ENCODE results near the gene CBR3.
A peak's percentile ranks its signal among the peaks of the same experiment; 100 is the strongest.

Gene CBR3

GRCh38 chr21:36117286-36117741 is 17.6 kb upstream of the CBR3 start:
- no peak for DNase-seq (ENCODE audit: extremely low read depth, low read depth)
- no peak for TF ChIP-seq CTCF (IDR thresholded peaks at IDR 0.05; ENCODE audit: low read depth, low read length, missing control alignments)

GRCh38 chr21:36120304-36120888 is 14.5 kb upstream of the CBR3 start:
- H3K4me3 ChIP-seq (replicated peaks; ENCODE audit: low read depth, low read length): no peak overlapping the region
- no peak for TF ChIP-seq CTCF (IDR thresholded peaks at IDR 0.05; ENCODE audit: low read depth, low read length, missing control alignments)
- DNase-seq (ENCODE audit: extremely low read depth, low read depth): no peak

More at GRCh38 chr21:36117286-36117741, 17.6 kb upstream of the CBR3 start:
- no peak overlapping the region for H3K4me3 ChIP-seq (replicated peaks; ENCODE audit: low read depth, low read length)

GRCh38 chr21:36122977-36123376 is 11.9 kb upstream of the CBR3 start:
- DNase-seq (ENCODE audit: extremely low read depth, low read depth): no peak
- peak; percentile 41 for TF ChIP-seq CTCF (IDR thresholded peaks at IDR 0.05; ENCODE audit: low read depth, low read length, missing control alignments)
- H3K4me3 ChIP-seq (replicated peaks; ENCODE audit: low read depth, low read length): no peak overlapping the region

DNA sequence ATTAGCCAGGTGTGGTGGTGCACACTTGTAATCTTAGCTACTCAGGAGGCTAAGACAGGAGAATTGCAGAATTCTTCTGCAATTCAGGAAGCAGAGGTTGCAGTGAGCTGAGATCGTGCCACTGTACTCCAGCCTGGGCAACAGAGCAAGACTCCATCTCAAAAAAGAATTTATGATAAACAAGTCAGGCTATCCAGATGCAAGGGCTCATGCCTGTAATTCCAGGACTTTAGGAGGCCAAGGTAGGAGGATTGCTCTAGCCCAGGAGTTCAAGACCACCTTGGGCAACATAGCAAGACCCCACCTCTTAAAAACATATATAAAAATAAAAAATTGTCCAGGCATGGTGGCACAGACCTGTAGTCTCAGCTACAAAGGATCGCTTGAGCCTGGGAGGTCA is 10.5 kb upstream of the CBR3 start:
- H3K4me3 ChIP-seq (replicated peaks; ENCODE audit: low read depth, low read length): no peak overlapping the region
- TF ChIP-seq CTCF (IDR thresholded peaks at IDR 0.05; ENCODE audit: low read depth, low read length, missing control alignments): no peak
- DNase-seq (ENCODE audit: extremely low read depth, low read depth): no peak

DNA sequence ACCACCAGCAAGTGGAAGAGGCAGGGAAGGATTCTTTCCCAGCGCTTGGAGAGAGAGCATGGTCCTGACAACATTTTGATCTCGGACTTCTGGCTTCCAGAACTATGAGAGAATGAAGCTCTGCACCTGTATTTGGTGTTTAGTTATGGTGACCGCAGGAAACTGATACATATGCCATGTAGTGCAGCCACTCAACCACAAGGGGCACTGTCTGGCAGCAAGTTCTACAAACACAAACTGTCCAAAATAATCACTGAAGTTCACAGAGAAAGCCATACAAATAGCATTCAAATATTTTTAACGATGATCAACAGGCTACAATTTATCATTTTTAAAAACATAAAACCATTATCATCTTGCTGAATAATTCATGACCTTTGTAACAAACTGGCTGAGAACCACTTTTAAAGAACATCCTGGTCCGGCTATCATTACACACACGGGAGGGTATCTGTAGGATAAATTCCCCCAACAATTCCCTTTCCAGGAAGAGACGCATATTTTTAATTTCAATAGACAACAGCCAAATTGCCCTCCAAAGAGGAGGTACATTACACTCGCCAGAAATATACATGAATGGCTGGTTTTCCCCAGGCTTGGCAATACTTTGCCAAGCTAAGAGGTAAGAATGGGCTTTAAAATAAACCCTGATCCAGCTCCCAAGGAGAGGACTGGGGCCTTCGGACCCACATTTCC is 9.2 kb upstream of the CBR3 start:
- no peak overlapping the region for H3K4me3 ChIP-seq (replicated peaks; ENCODE audit: low read depth, low read length)
- no peak for DNase-seq (ENCODE audit: extremely low read depth, low read depth)
- TF ChIP-seq CTCF (IDR thresholded peaks at IDR 0.05; ENCODE audit: low read depth, low read length, missing control alignments): peak; percentile 97

DNA sequence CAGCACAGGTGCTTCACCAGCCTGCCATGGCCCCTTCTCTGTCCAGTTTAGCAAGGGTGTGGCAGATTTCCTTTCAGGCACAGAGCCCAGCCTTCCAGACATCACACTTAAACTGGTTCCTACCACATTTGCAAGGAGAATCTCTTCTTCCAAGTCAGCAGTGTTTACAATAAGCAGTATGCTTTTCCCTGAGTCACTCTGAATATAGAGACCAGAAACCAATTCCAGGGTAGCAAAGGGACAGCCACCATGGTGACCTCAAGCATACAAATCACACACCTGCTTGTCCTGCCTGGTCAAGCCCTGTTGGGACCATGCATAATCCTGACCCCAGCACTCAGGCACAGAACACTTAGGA is 8.7 kb upstream of the CBR3 start:
- DNase-seq (ENCODE audit: extremely low read depth, low read depth): no peak
- H3K4me3 ChIP-seq (replicated peaks; ENCODE audit: low read depth, low read length): no peak overlapping the region
- no peak for TF ChIP-seq CTCF (IDR thresholded peaks at IDR 0.05; ENCODE audit: low read depth, low read length, missing control alignments)
